Stomach (tissue), 4 donors: Measurements from ENCODE around the gene DHX32.

ENCODE experiments used
- POLR2A ChIP-seq, 4 donors: fragments of 450-650 bp; IDR thresholded peaks; one replicate each; pipeline ENCODE4 v1.6.1; 2016; ENCODE audit warnings: antibody characterized with exemption in 4 of 4, control low read depth in 2 of 4, mild to moderate bottlenecking in 1 of 4, moderate library complexity in 1 of 4
- POLR2AphosphoS5 ChIP-seq, 3 donors: sonication (generic); formaldehyde crosslinking; IDR thresholded peaks; one replicate each; pipeline ENCODE4 v1.6.1; 2016; ENCODE audit warnings: antibody characterized with exemption in 3 of 3
- TF ChIP-seq, protein P1 (sequence below), 7 experiments: fragments of 450-650 bp in 4 of 7; fragments of 200-600 bp in 3 of 7; sonication (generic) in 3 of 7; IDR thresholded peaks; one replicate each; pipeline ENCODE4 v1.5.1; 2016 to 2019; ENCODE audit warnings: antibody characterized with exemption in 7 of 7, control low read depth in 2 of 7, mild to moderate bottlenecking in 1 of 7

GRCh38 chr10:125859128-125859817, 21.8 kb downstream of the DHX32 start:
- TF ChIP-seq, protein P1, sequence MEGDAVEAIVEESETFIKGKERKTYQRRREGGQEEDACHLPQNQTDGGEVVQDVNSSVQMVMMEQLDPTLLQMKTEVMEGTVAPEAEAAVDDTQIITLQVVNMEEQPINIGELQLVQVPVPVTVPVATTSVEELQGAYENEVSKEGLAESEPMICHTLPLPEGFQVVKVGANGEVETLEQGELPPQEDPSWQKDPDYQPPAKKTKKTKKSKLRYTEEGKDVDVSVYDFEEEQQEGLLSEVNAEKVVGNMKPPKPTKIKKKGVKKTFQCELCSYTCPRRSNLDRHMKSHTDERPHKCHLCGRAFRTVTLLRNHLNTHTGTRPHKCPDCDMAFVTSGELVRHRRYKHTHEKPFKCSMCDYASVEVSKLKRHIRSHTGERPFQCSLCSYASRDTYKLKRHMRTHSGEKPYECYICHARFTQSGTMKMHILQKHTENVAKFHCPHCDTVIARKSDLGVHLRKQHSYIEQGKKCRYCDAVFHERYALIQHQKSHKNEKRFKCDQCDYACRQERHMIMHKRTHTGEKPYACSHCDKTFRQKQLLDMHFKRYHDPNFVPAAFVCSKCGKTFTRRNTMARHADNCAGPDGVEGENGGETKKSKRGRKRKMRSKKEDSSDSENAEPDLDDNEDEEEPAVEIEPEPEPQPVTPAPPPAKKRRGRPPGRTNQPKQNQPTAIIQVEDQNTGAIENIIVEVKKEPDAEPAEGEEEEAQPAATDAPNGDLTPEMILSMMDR (IDR thresholded peaks at IDR 0.05), result no peak
- TF ChIP-seq POLR2AphosphoS5 (IDR thresholded peaks at IDR 0.05) (no peak), POLR2A (IDR thresholded peaks at IDR 0.05) (no peak)
